ENCODE measurements around the gene AGPAT4.

- TF ChIP-seq, protein P1, sequence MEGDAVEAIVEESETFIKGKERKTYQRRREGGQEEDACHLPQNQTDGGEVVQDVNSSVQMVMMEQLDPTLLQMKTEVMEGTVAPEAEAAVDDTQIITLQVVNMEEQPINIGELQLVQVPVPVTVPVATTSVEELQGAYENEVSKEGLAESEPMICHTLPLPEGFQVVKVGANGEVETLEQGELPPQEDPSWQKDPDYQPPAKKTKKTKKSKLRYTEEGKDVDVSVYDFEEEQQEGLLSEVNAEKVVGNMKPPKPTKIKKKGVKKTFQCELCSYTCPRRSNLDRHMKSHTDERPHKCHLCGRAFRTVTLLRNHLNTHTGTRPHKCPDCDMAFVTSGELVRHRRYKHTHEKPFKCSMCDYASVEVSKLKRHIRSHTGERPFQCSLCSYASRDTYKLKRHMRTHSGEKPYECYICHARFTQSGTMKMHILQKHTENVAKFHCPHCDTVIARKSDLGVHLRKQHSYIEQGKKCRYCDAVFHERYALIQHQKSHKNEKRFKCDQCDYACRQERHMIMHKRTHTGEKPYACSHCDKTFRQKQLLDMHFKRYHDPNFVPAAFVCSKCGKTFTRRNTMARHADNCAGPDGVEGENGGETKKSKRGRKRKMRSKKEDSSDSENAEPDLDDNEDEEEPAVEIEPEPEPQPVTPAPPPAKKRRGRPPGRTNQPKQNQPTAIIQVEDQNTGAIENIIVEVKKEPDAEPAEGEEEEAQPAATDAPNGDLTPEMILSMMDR (IDR thresholded peaks at IDR 0.05; ENCODE audit: low read length) = no peak
- TF ChIP-seq EZH2 (IDR thresholded peaks at IDR 0.05; ENCODE audit: borderline replicate concordance, low read length) = no peak
Observed at GRCh38 chr6:161150136-161150535, 123.7 kb downstream of the AGPAT4 start.

Data from OCI-LY1 (cell line).